ENCODE data around the gene CHRD. TPM values are rescaled to one million over a fixed set of nuclear protein-coding genes. Genes with fewer than 3 reads are reported as not detected.

The CHRD gene
- total RNA-seq, 1 experiment from 2014 or later = 1.8 TPM

- H2BK12ac ChIP-seq (ENCODE audit: insufficient read length, low read depth, low read length) = no peak overlapping the region
- H2AFZ ChIP-seq (ENCODE audit: low read length) = no peak overlapping the region
- no peak overlapping the region for H3K4ac ChIP-seq (ENCODE audit: low read depth, low read length)
- H3K4me1 Mint-ChIP-seq = peaks cover 15 to 19% of the 10 kb centered on the region in 2 experiments
- no peaks in the 10 kb centered on the region for H3K79me1 ChIP-seq (ENCODE audit: insufficient read depth, low read depth, low read length, poor library complexity, severe bottlenecking)
- no peak overlapping the region for H4K8ac ChIP-seq (replicated peaks; ENCODE audit: insufficient read length, low read depth, low read length)
- no peak overlapping the region for H2AK5ac ChIP-seq (ENCODE audit: insufficient read length, low read length)
- H4K20me1 ChIP-seq (ENCODE audit: control insufficient read depth, insufficient read depth, insufficient read length) = no peaks in the 10 kb centered on the region
- no peak overlapping the region for H3K56ac ChIP-seq (ENCODE audit: insufficient read length, low read depth, low read length)
- H3K9me3 ChIP-seq (ENCODE audit: control insufficient read depth, low read depth, low read length) = no peaks in the 10 kb centered on the region
- H4K91ac ChIP-seq (ENCODE audit: insufficient read length, low read depth, low read length) = no peak overlapping the region
- H3K9ac ChIP-seq (ENCODE audit: extremely low read depth, insufficient read length, low read length) = no peak overlapping the region
- H3K4me2 ChIP-seq (ENCODE audit: insufficient read depth, insufficient read length, low read length) = no peak overlapping the region
- H3K23me2 ChIP-seq (ENCODE audit: insufficient read length, low read depth, low read length, poor library complexity, severe bottlenecking) = peaks cover under 1% of the 10 kb centered on the region
- H4K5ac ChIP-seq (ENCODE audit: insufficient read length, low read depth, low read length) = no peak overlapping the region
- peaks cover 9% of the 10 kb centered on the region for H3K27me3 Mint-ChIP-seq (ENCODE audit: low read depth)
- H2BK20ac ChIP-seq (ENCODE audit: low read depth, low read length, poor library complexity, severe bottlenecking) = no peak overlapping the region
- H3K4me3 Mint-ChIP-seq = no peak overlapping the region; a peak in 1 of 5 replicates
- DNase-seq = no peak
- TF ChIP-seq, protein P1, sequence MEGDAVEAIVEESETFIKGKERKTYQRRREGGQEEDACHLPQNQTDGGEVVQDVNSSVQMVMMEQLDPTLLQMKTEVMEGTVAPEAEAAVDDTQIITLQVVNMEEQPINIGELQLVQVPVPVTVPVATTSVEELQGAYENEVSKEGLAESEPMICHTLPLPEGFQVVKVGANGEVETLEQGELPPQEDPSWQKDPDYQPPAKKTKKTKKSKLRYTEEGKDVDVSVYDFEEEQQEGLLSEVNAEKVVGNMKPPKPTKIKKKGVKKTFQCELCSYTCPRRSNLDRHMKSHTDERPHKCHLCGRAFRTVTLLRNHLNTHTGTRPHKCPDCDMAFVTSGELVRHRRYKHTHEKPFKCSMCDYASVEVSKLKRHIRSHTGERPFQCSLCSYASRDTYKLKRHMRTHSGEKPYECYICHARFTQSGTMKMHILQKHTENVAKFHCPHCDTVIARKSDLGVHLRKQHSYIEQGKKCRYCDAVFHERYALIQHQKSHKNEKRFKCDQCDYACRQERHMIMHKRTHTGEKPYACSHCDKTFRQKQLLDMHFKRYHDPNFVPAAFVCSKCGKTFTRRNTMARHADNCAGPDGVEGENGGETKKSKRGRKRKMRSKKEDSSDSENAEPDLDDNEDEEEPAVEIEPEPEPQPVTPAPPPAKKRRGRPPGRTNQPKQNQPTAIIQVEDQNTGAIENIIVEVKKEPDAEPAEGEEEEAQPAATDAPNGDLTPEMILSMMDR (conservative IDR thresholded peaks at IDR 0.05) = no peak
- H3K27ac ChIP-seq (ENCODE audit: insufficient read length, low read depth, low read length) = no peak overlapping the region
- no peak overlapping the region for H3K18ac ChIP-seq (ENCODE audit: insufficient read length, low read depth, low read length)
- H3K23ac ChIP-seq (ENCODE audit: insufficient read length, low read depth, low read length) = no peak overlapping the region
- H2BK15ac ChIP-seq (ENCODE audit: low read depth, low read length) = no peak overlapping the region
- no CpG with 5 or more reads among the region's 3 CpGs for WGBS (ENCODE audit: extremely low coverage, insufficient read length, low lambda C conversion rate)
- no peak overlapping the region for H2BK120ac ChIP-seq (ENCODE audit: low read depth, low read length, poor library complexity, severe bottlenecking)
- H3K27ac Mint-ChIP-seq = no peak overlapping the region; a peak in 1 of 7 replicates
- H3K9me3 Mint-ChIP-seq = no peaks in the 10 kb centered on the region
- no peak overlapping the region for H3K14ac ChIP-seq (ENCODE audit: insufficient read depth, low read length)
- no peak overlapping the region for H2BK5ac ChIP-seq (ENCODE audit: insufficient read length, low read length)
- H3T11ph ChIP-seq (ENCODE audit: low read length) = no peak overlapping the region
- H3K4me1 ChIP-seq (ENCODE audit: insufficient read depth, low read length) = no peaks in the 10 kb centered on the region
- no peaks in the 10 kb centered on the region; the same call in 1 of the 2 replicates for H3K79me2 ChIP-seq (ENCODE audit: insufficient read depth, low read length)
- no peaks in the 10 kb centered on the region for H3K27me3 ChIP-seq (ENCODE audit: insufficient read depth, low read length)
- H3K36me3 Mint-ChIP-seq (ENCODE audit: insufficient read depth in 1 of 3, low read depth in 3 of 3) = peaks cover 38 to 60% (median 58%) of the 10 kb centered on the region in 3 experiments
These were observed 11.2 kb upstream of the CHRD start for GRCh38 chr3:184368586-184369183.
